Cardiac muscle cell (in vitro differentiated cells and primary cell): ENCODE data around the gene UBAP2. TPM values are rescaled to one million over a fixed set of nuclear protein-coding genes. Genes with fewer than 3 reads are reported as not detected.
"Not testable (repeated sequence)": the region's sequence is repeated elsewhere in the genome, so short reads cannot be mapped to it uniquely, and the experiment has no call there.

Experiments used
- DNase-seq, 2 donors: peaks; one replicate each; pipeline versions ENCODE4 v3.0.0 to v3.0.0-alpha.2; 2010 to 2017; ENCODE audit warnings: low read depth in 1 of 2, low spot score in 1 of 2
- H3K27ac ChIP-seq: fragments of 200-600 bp; sonication (generic); 2 replicates; pipeline ENCODE4 v1.5.1; 2016
- H3K27me3 ChIP-seq: fragments of 200-600 bp; sonication (generic); 2 replicates; pipeline ENCODE4 v1.6.0; 2016; ENCODE audit warnings: control low read depth
- H3K36me3 ChIP-seq: fragments of 200-600 bp; sonication (generic); 2 replicates; pipeline ENCODE4 v1.5.1; 2016; ENCODE audit warnings: control low read depth
- H3K4me1 ChIP-seq: fragments of 200-600 bp; sonication (generic); 2 replicates; pipeline ENCODE4 v1.8.1; 2017; ENCODE audit warnings: low read depth, mild to moderate bottlenecking, mixed run types
- H3K4me3 ChIP-seq: fragments of 200-600 bp; sonication (generic); 2 replicates; pipeline ENCODE4 v1.5.1; 2016; ENCODE audit warnings: mild to moderate bottlenecking
- H3K9me3 ChIP-seq: fragments of 200-600 bp; sonication (generic); 2 replicates; pipeline ENCODE4 v1.5.1; 2017; ENCODE audit warnings: low read depth, mild to moderate bottlenecking, control low read depth
- CTCF ChIP-seq: IDR thresholded peaks from 2 replicates; pipeline ENCODE4 v1.5.1; 2012; ENCODE audit warnings: low read depth, mild to moderate bottlenecking, low read length
- polyA plus RNA-seq: library from polyadenylated mRNA; unstranded; fragments of >200 nt; fragmentation: Nextera tagmentation; extraction: Ambion mirVana; gene quantifications from 2 replicates; pipeline ENCODE4 v1.2.1, GENCODE V29; 2016
- total RNA-seq: library from RNA; depleted of rRNA; stranded (reverse); fragments of >200 nt; gene quantifications from 2 replicates; pipeline ENCODE4 v1.2.3, GENCODE V29; 2016

UBAP2 gene
- total and polyA plus RNA-seq, 2 experiments from 2014 or later: 27.2 to 29.3 TPM

- H3K4me1 ChIP-seq: no peaks in the 10 kb centered on the region
- no peak for TF ChIP-seq CTCF
- DNase-seq: no peak
- no peak overlapping the region for H3K4me3 ChIP-seq
- H3K27me3 ChIP-seq: no peaks in the 10 kb centered on the region
- H3K9me3 ChIP-seq: no peaks in the 10 kb centered on the region
- H3K36me3 ChIP-seq: no peaks in the 10 kb centered on the region
- no peak overlapping the region for H3K27ac ChIP-seq
These were observed 14.0 kb downstream of the UBAP2 start for GRCh38 chr9:34034698-34035065.

GRCh38 chr9:34032631-34033030 is 16.1 kb downstream of the UBAP2 start:
- Histone ChIP-seq H3K4me3 (no peak overlapping the region), H3K27ac (no peak overlapping the region), H3K9me3 (no peaks in the 10 kb centered on the region), H3K27me3 (no peaks in the 10 kb centered on the region), H3K36me3 (no peaks in the 10 kb centered on the region), H3K4me1 (peaks cover 4% of the 10 kb centered on the region)
- TF ChIP-seq CTCF: no peak
- no peak for DNase-seq

GRCh38 chr9:34027845-34028574 is 20.7 kb downstream of the UBAP2 start:
- Histone ChIP-seq H3K27me3 (no peaks in the 10 kb centered on the region), H3K27ac (peak overlapping the region; percentile 75), H3K36me3 (no peaks in the 10 kb centered on the region), H3K4me3 (no peak overlapping the region), H3K4me1 (peaks cover 23% of the 10 kb centered on the region), H3K9me3 (no peaks in the 10 kb centered on the region)
- no peak for DNase-seq
- no peak for TF ChIP-seq CTCF

- TF ChIP-seq CTCF: no peak
- Histone ChIP-seq H3K9me3 (no peaks in the 10 kb centered on the region), H3K36me3 (no peaks in the 10 kb centered on the region), H3K4me3 (no peak overlapping the region), H3K27ac (peak overlapping the region; percentile 94), H3K4me1 (peaks cover 23% of the 10 kb centered on the region), H3K27me3 (no peaks in the 10 kb centered on the region)
- no peak for DNase-seq
These were observed 22.9 kb downstream of the UBAP2 start for GRCh38 chr9:34025811-34026210.

GRCh38 chr9:34025062-34025461 is 23.6 kb downstream of the UBAP2 start:
- TF ChIP-seq CTCF: no peak
- no peaks in the 10 kb centered on the region for H3K36me3 ChIP-seq

GRCh38 chr9:34024476-34024875 is 24.2 kb downstream of the UBAP2 start:
- not testable (repeated sequence) for H3K4me3 ChIP-seq
- peak overlapping the region; percentile 94 for H3K27ac ChIP-seq

More at GRCh38 chr9:34025062-34025461, 23.6 kb downstream of the UBAP2 start:
- peak; percentile 24 to 82 for DNase-seq
- no peaks in the 10 kb centered on the region for H3K9me3 ChIP-seq
- peak overlapping the region; percentile 94 for H3K27ac ChIP-seq
- H3K4me3 ChIP-seq: no peak overlapping the region
- H3K27me3 ChIP-seq: no peaks in the 10 kb centered on the region
- H3K4me1 ChIP-seq: peaks cover 23% of the 10 kb centered on the region

More at GRCh38 chr9:34024476-34024875, 24.2 kb downstream of the UBAP2 start:
- not testable (repeated sequence) for H3K27me3 ChIP-seq, H3K9me3 ChIP-seq, DNase-seq, H3K36me3 ChIP-seq
- H3K4me1 ChIP-seq: peaks cover 23% of the 10 kb centered on the region
